HG03558 (cell line): ENCODE data around the gene DGKZ.
"Not testable (repeated sequence)": the region's sequence is repeated elsewhere in the genome, so short reads cannot be mapped to it uniquely, and the experiment has no call there.

Experiments
- ATAC-seq: cut with Tn5 transposase; IDR thresholded peaks from one replicate; pipeline ENCODE4 v1.9.1; 2021; ENCODE audit warnings: moderate number of reproducible peaks; ENCODE audit not compliant: unreplicated experiment; ENCODE audit errors: extremely low read depth

DGKZ gene

GRCh38 chr11:46346886-46347636 is at the start of gene DGKZ:
Gene DGKZ, plus strand, starts transcription at chr11:46347463. Its CDS starts 197 bp downstream, at chr11:46347660.
- peak; percentile 41 for ATAC-seq

GRCh38 chr11:46298699-46299433 is 48.4 kb upstream of the DGKZ start:
- no peak for ATAC-seq

GRCh38 chr11:46299451-46299961 is 47.8 kb upstream of the DGKZ start:
- ATAC-seq: no peak

- no peak for ATAC-seq
Observed at GRCh38 chr11:46300270-46300669, 47.0 kb upstream of the DGKZ start.

GRCh38 chr11:46302866-46303265 is 44.4 kb upstream of the DGKZ start:
- peak; percentile 44 for ATAC-seq

- ATAC-seq: not testable (repeated sequence)
Observed at GRCh38 chr11:46304036-46304435, 43.2 kb upstream of the DGKZ start.

GRCh38 chr11:46304605-46305179 is 42.6 kb upstream of the DGKZ start:
- no peak for ATAC-seq

- ATAC-seq: no peak
Observed at GRCh38 chr11:46305295-46305694, 42.0 kb upstream of the DGKZ start.

- ATAC-seq: no peak
Observed at GRCh38 chr11:46306296-46306853, 40.9 kb upstream of the DGKZ start.

- no peak for ATAC-seq
Observed at GRCh38 chr11:46307369-46307768, 39.9 kb upstream of the DGKZ start.

- no peak for ATAC-seq
Observed at GRCh38 chr11:46307785-46308341, 39.4 kb upstream of the DGKZ start.

- no peak for ATAC-seq
Observed at GRCh38 chr11:46308631-46309419, 38.4 kb upstream of the DGKZ start.

GRCh38 chr11:46309814-46310259 is 37.4 kb upstream of the DGKZ start:
- no peak for ATAC-seq

GRCh38 chr11:46315033-46315738 is 32.1 kb upstream of the DGKZ start:
- ATAC-seq: no peak

GRCh38 chr11:46315783-46316563 is 31.3 kb upstream of the DGKZ start:
- ATAC-seq: no peak

- no peak for ATAC-seq
Observed at GRCh38 chr11:46319074-46319453, 28.2 kb upstream of the DGKZ start.

- no peak for ATAC-seq
Observed at GRCh38 chr11:46321757-46322156, 25.5 kb upstream of the DGKZ start.

GRCh38 chr11:46322759-46323158 is 24.5 kb upstream of the DGKZ start:
- ATAC-seq: no peak
